ENCODE data around the gene ATP2B3.

Gene ATP2B3

DNA sequence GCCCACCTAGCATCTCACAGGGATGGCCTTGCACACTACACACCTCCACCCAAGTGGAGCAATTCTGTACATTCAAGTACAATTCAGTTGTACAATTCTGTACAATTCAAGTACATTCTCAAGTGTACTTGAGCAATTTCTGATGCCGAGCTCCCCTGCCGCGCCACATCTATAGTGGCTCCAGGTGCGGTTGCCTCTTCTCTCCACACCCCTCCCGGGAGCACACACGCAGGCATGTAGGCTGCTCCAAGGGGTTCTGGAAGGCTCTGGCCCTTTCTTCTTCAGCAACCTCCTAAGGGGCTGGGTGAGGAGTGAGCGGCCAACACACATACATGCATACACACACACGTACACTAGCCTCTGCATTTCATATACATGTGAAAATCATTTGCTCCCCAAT is 110.7 kb downstream of the ATP2B3 start:
- no peak for DNase-seq
- no peaks in the 10 kb centered on the region for H3K9me2 ChIP-seq (replicated peaks; ENCODE audit: insufficient read depth, low read length)
- H3K79me2 ChIP-seq (ENCODE audit: low read length), result no peaks in the 10 kb centered on the region
- TF ChIP-seq, protein P1, sequence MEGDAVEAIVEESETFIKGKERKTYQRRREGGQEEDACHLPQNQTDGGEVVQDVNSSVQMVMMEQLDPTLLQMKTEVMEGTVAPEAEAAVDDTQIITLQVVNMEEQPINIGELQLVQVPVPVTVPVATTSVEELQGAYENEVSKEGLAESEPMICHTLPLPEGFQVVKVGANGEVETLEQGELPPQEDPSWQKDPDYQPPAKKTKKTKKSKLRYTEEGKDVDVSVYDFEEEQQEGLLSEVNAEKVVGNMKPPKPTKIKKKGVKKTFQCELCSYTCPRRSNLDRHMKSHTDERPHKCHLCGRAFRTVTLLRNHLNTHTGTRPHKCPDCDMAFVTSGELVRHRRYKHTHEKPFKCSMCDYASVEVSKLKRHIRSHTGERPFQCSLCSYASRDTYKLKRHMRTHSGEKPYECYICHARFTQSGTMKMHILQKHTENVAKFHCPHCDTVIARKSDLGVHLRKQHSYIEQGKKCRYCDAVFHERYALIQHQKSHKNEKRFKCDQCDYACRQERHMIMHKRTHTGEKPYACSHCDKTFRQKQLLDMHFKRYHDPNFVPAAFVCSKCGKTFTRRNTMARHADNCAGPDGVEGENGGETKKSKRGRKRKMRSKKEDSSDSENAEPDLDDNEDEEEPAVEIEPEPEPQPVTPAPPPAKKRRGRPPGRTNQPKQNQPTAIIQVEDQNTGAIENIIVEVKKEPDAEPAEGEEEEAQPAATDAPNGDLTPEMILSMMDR (IDR thresholded peaks at IDR 0.05; ENCODE audit: low read length), result no peak
- TF ChIP-seq EZH2phosphoT487 (IDR thresholded peaks at IDR 0.05; ENCODE audit: low read length), result no peak
- TF ChIP-seq EZH2 (optimal IDR thresholded peaks at IDR 0.05; ENCODE audit: low read depth, low read length), result no peak
- H3K36me3 ChIP-seq (replicated peaks; ENCODE audit: insufficient read depth, low read length), result no peaks in the 10 kb centered on the region
- no peak overlapping the region for H2AFZ ChIP-seq (ENCODE audit: low read length)
- no peak overlapping the region for H3K9ac ChIP-seq (ENCODE audit: low read length)
- no peaks in the 10 kb centered on the region for H3K9me3 ChIP-seq (replicated peaks; ENCODE audit: insufficient read depth, low read length)
- H3K27ac ChIP-seq (ENCODE audit: low read length), result no peak overlapping the region
- no peaks in the 10 kb centered on the region for H4K20me1 ChIP-seq (ENCODE audit: insufficient read depth, low read length)
- H3K4me2 ChIP-seq (ENCODE audit: low read depth, low read length), result no peak overlapping the region
- H3K4me1 ChIP-seq (ENCODE audit: low read length), result no peaks in the 10 kb centered on the region
- H3K4me3 ChIP-seq (ENCODE audit: low read length), result no peak overlapping the region
- H3K27me3 ChIP-seq (replicated peaks; ENCODE audit: insufficient read depth, low read length), result peaks cover 74% of the 10 kb centered on the region
- H3F3A ChIP-seq (ENCODE audit: insufficient read depth, low read length), result no peaks in the 10 kb centered on the region

DNA sequence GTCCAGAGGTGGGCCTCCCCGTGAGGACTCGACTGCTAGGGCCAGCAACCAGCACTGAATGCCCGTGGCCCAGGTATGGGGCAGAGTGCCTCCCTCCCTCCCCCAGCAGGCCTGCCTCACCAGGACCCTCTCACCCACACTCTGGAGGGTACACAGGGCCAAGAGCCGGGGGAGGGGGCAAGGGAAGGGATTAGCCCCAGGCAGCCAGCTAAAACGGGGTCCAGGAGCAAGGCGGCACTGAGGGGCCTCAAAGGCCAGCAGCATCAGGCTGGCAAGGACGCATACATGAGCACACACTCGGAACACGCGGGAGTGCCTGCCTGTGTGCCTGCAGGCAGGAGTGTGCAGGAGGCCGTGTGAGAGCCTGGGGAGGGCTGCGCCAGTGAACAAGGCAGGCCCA is 111.2 kb downstream of the ATP2B3 start:
- H3K79me2 ChIP-seq (ENCODE audit: low read length), result no peaks in the 10 kb centered on the region
- H3K9me2 ChIP-seq (replicated peaks; ENCODE audit: insufficient read depth, low read length), result no peaks in the 10 kb centered on the region
- no peak overlapping the region for H2AFZ ChIP-seq (ENCODE audit: low read length)
- H3K27ac ChIP-seq (ENCODE audit: low read length), result no peak overlapping the region
- H4K20me1 ChIP-seq (ENCODE audit: insufficient read depth, low read length), result no peaks in the 10 kb centered on the region
- no peak overlapping the region for H3K4me2 ChIP-seq (ENCODE audit: low read depth, low read length)
- no peak overlapping the region for H3K4me3 ChIP-seq (ENCODE audit: low read length)
- TF ChIP-seq EZH2phosphoT487 (IDR thresholded peaks at IDR 0.05; ENCODE audit: low read length) (no peak), EZH2 (optimal IDR thresholded peaks at IDR 0.05; ENCODE audit: low read depth, low read length) (no peak)
- TF ChIP-seq, protein P1 (IDR thresholded peaks at IDR 0.05; ENCODE audit: low read length), result no peak
- H3F3A ChIP-seq (ENCODE audit: insufficient read depth, low read length), result no peaks in the 10 kb centered on the region
- H3K27me3 ChIP-seq (replicated peaks; ENCODE audit: insufficient read depth, low read length), result peaks cover 72% of the 10 kb centered on the region
- no peaks in the 10 kb centered on the region for H3K9me3 ChIP-seq (replicated peaks; ENCODE audit: insufficient read depth, low read length)
- no peak for DNase-seq
- no peak overlapping the region for H3K9ac ChIP-seq (ENCODE audit: low read length)
- H3K36me3 ChIP-seq (replicated peaks; ENCODE audit: insufficient read depth, low read length), result no peaks in the 10 kb centered on the region
- no peaks in the 10 kb centered on the region for H3K4me1 ChIP-seq (ENCODE audit: low read length)

DNA sequence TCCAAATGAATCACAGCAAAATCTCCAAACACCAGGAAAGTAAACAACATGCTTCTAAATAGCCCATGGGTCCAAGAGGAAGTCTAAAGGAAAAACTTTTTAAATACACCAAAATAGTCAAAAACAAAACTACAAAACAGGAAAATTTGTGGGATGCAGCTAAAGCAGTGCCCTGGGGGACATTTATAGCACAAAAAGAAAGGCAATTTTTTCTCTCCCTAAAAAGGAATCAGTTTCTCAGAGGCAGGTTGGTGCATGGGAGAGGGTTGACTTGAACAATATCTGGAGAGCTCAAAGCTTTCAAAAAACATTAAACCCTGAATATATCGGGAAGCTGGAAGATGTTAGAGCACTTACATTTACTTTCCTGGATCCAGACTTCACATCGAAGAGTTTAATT is 113.9 kb downstream of the ATP2B3 start:
- TF ChIP-seq, protein P1 (IDR thresholded peaks at IDR 0.05; ENCODE audit: low read length), result no peak
- TF ChIP-seq EZH2 (optimal IDR thresholded peaks at IDR 0.05; ENCODE audit: low read depth, low read length), result no peak
- no peak for TF ChIP-seq EZH2phosphoT487 (IDR thresholded peaks at IDR 0.05; ENCODE audit: low read length)
- H3K27me3 ChIP-seq (replicated peaks; ENCODE audit: insufficient read depth, low read length), result peaks cover 67% of the 10 kb centered on the region

More for the DNA sequence above, 113.9 kb downstream of the ATP2B3 start:
- Histone ChIP-seq H3F3A (ENCODE audit: insufficient read depth, low read length) (no peaks in the 10 kb centered on the region), H3K4me3 (ENCODE audit: low read length) (no peak overlapping the region), H3K4me2 (ENCODE audit: low read depth, low read length) (no peak overlapping the region), H2AFZ (ENCODE audit: low read length) (no peak overlapping the region), H4K20me1 (ENCODE audit: insufficient read depth, low read length) (no peaks in the 10 kb centered on the region), H3K79me2 (ENCODE audit: low read length) (no peaks in the 10 kb centered on the region), H3K9ac (ENCODE audit: low read length) (no peak overlapping the region), H3K27ac (ENCODE audit: low read length) (no peak overlapping the region), H3K9me3 (replicated peaks; ENCODE audit: insufficient read depth, low read length) (no peaks in the 10 kb centered on the region), H3K36me3 (replicated peaks; ENCODE audit: insufficient read depth, low read length) (no peaks in the 10 kb centered on the region), H3K9me2 (replicated peaks; ENCODE audit: insufficient read depth, low read length) (no peaks in the 10 kb centered on the region), H3K4me1 (ENCODE audit: low read length) (no peaks in the 10 kb centered on the region)
- no peak for DNase-seq
